ENCODE measurements around the gene SERTAD3.
"Not testable (repeated sequence)": the region's sequence is repeated elsewhere in the genome, so short reads cannot be mapped to it uniquely, and the experiment has no call there.

The SERTAD3 gene

GRCh38 chr19:40424637-40425449 lies 19.3 kb downstream of the SERTAD3 start:
- no peak for DNase-seq

- no peak for DNase-seq
These were observed 20.2 kb downstream of the SERTAD3 start for GRCh38 chr19:40423938-40424337.

DNA sequence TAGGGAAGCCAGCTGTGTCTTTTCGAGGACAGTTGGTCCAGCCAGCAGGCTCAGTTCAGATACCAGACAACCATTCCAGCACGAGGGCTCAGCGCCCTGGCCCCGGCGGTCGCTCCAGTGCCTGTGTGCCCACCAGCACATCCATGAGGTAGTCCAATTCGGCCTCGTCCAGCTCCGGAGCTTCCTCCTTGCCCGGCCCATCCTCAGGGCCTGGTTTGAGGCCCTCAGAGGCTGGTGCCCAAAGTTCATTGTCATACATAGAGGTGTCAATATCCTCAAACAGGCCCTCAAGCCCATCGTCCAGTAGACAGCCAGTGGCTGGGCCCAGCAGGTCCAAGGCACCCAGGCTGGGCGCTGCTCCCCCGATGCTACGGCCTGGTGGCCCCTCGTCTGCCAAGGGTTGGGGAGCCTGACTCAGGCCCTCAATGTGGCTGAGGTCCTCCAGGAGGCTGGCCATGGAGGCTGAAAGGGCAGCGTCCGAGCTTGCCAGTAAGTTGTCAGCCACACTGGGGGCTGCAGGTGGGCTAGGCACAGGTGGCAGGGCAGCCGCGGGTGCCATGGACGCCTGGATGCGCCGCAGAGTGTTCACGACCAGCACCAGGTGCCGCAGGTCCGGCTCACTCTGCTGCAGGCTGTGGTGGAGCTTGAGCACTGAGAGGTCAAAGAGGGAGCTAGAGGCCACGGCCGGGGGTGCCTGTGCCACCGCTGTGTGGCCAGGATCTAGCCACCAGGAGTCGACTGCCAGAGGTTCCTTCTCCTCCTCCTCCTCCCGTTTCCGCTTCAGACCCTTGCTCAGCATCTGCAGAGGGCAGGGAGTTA lies 21.2 kb downstream of the SERTAD3 start:
- no peak for DNase-seq

DNA sequence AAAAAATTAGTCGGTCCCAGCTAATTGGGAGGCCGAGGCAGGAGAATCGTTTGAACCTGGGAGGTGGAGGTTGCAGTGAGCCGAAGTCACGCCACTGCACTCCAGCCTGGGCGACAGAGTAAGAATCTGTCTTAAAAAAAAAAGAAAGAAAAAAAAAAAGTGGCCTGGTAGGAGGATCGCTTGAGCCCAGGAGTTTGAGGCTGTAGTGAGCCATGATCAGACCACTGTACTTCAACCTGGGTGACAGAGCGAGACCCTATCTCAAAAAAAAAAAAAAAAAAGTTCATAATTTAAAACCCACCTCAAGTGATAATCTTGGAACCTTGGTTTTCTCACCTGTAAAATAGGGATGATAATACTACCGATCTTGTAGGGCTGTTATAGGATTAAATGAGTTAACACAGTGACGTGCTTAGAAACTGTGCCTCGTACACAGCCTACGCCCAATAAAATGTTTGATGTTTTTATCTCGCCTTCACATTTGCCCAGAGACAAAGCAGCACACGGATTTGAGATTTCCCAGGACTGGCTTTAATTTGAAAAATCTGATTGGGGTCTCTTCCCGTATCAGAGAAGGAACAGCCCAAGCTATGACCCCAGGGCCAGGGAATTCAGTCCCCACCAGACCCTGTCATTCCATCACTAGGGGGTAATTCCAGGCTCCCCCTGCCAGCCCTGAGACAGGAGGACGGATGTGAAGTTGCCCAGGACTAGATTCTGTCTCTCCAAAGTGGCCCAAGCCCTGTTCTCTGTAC lies 22.0 kb downstream of the SERTAD3 start:
- DNase-seq: no peak

DNA sequence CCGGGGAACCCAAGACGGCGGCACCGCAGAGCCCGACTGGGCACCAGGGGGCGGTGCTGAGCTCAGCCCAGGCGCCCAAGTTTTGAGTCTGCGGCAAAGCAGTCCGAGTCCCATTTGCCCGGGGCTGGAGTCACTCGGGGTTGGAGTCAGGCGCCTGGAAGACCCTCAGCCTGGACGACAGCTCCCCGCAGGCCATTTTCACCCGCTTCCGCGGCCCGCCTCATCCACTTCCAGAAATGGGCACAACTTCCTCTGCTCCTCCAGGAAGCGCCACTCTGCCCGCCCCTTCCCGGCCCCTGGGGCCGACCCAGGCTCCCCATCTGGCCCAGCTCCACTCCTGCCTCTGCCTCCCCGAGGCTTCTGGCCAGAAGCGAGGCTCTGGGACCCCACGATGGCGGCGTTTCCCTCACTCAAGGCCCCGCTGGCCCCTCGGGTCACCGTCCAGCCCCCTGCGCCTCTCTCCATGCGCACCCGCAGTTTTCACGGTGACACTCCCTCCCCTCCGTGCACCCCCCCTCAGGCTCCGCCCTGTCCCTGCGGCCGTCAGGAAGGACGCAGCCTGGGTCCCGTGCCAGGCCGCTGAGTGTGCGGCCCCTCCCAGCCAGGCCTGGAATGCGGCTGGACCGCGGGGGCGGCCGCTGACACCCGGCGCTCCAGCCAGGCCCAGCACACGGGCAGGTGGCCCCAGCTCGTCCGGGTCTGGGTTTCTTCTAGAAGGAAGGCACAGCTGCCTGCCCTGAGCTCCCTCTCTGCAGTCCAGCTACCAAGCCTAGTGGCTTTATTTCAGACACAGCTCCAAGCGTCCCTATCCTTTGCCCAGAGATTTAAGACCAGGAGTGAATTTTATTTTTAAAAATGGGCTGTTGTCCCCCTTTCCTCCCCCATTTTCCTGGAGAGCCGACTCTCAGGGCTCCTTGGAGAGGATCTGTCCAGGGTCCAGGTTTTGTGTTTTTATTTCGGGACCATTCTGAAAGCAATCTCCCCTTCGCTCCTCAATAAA lies 23.1 kb downstream of the SERTAD3 start:
- peak; percentile 83 for DNase-seq

DNA sequence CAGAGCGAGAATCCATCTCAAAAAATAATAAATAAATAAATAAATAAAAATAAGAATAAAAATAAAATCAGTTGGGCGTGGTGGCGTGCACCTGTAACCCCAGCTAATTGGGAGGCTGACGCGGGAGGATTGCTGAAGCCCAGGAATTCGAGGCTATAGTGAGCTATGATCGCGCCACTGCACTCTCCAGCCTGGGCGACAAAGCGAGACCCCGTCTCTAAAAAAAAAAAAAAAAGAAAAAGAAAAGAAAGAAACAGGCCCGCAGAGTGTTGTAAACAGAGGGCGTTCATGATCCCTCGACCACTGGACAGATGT lies 23.7 kb downstream of the SERTAD3 start:
- DNase-seq: no peak

- DNase-seq: no peak
These were observed 24.4 kb downstream of the SERTAD3 start for GRCh38 chr19:40419780-40420179.

DNA sequence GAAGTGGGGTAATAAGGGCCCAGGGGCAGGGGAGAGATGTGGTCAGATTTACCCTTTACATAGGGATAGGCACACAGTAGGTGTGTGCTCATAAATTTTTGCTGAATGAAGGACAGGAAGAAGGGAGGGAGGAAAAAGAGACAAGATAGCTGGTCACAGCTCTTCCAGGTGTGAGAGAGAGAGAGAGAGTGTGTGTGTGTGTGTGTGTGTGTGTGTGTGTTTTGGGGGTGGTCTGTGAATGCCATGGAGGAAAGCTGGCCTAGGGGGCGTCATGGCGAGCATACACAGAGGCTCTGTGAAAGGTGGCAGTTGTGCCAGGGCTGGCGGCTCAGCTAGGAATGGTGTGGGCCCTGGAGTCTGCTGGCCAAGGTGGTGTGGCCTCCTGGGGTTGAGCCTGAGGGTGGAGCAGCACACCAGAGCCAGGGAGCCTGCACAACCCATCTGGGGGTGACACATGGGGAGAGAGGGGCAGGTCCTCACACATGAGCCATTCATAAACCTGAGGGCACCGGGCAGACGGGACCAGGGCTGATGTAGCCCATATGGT lies 25.0 kb downstream of the SERTAD3 start:
- no peak for DNase-seq

GRCh38 chr19:40418040-40418439 lies 26.1 kb downstream of the SERTAD3 start:
- no peak for DNase-seq

DNA sequence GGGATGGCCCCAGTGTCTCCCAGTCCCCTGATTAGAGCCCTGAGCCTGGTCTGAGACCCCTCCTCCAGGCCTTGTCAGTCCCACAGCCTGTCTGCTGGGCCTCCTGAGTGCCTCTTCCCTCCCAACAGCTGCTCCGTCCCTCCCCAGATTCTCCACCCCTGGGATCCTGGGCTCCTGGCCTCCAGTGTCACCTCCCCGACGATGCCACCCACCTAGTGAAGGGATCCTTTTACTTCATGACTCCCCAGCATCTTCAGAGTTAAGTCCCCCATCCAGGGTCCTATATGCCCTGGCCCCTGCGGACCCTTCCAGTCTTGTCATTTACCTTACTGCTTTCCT lies 26.5 kb downstream of the SERTAD3 start:
- no peak for DNase-seq

- DNase-seq: no peak
These were observed 27.1 kb downstream of the SERTAD3 start for GRCh38 chr19:40416918-40417642.

GRCh38 chr19:40415768-40416167 lies 28.4 kb downstream of the SERTAD3 start:
- no peak for DNase-seq

- no peak for DNase-seq
These were observed 29.3 kb downstream of the SERTAD3 start for GRCh38 chr19:40414542-40415535.

DNA sequence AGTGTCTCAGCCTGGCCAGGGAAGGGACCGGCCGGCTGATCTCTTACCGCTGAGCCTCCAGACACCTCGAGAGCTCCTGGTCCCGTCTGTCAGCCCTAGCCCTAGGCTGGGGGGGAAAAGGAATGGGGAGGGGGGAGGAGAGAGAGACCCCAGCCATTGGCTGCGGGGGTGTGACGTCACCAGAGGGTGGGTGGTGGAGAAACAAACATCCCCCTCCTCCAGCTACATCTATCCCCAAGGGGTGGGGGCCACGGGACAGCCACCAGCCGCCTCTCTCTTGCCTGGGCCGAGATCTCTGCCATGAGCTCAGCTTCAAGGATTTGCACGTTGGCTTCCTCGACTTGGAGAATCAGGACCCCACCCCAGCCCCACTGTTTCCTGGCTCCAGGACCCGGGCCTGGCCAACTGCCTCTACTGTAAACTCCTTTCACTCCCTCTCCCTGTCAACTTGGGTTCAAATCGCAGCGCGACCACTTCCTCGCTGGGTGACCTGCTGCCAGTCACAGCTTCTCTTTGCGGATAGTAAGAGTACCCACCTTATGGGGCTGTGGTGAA lies 30.8 kb downstream of the SERTAD3 start, which contains the start of gene PRX:
Gene PRX, minus strand, starts transcription at position 88 of the 555 bp plus-strand sequence. CDS start 5,446 bp downstream, outside the sequence.
- no peak for DNase-seq

DNA sequence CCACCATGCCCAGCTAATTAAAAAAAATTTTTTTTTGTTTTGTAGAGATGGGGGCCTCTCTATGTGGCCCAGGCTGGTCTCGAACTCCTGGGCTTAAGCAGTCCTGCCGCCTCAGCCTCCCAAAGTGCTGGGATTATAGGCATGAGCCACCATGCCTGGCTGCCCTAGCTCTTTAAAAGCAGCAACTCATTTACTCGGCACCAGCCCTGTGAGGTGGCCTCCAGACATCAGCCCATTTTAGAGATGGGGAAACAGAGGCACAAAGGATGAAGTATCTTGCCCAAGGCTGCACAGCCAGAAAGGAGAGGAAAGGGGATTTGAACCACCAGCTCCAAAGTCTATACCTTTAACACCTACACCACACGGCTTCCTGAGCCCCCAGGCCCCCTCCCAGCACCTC lies 31.3 kb downstream of the SERTAD3 start:
- DNase-seq: no peak

DNA sequence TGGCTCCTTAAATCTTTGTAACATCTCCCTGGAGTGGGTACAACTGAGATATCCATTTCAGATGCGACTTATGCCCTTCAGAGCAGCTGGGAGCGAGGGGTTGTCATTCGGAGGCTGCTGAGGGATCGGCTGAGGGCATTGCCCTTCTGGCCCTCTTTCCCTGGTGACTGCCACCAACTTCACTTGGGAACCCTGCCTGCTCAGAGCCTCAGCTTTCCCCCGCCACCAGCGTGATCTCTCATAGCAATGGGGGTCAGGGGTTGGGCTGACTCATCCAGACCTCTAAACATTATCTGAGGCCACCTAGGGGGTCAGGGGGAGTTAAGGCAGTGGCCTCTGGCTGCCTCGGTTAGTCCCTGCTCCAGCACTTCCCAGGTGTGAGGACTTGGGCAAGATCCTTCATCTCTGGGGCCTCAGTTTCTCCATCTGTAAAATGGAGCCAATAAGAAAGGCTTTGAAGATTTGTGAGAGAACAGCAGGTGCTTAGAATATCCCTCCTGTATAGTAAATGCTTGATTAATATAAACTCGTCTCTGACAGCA lies 32.1 kb downstream of the SERTAD3 start:
- no peak for DNase-seq

DNA sequence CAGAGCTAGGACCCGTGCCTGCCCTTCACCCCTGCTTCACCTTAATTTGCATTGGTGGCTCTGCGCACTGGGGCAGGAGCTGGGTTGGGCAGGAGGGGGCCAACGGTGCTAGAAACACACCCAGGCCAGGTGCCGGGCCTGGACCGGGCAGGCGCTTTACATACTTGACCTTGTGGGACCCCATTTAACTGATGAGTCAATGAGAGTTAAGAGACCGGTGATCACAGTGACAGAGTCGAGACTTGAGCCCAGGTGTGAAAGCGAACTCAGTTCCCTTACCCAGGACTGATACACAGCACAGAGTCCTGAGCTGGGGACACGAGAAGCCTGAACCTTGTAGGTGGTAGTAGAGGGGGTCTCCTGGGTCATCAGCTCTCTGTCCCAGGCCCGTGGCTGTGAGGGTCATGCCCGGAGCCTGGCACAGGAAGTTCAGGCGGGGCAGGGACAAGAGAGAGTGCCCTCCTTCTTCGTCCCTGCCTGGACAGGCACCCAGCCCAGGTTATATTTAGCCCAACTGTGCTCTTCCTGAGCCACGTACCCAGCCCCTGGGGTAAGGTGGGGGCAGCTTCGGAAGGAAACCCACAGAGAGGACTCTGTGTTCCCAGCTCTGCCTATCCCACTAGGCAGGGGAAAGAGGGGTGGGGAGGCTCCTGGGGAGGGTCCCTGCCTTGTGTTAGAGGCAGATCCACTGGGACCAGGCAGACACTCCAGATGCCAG lies 32.9 kb downstream of the SERTAD3 start:
- no peak for DNase-seq

DNA sequence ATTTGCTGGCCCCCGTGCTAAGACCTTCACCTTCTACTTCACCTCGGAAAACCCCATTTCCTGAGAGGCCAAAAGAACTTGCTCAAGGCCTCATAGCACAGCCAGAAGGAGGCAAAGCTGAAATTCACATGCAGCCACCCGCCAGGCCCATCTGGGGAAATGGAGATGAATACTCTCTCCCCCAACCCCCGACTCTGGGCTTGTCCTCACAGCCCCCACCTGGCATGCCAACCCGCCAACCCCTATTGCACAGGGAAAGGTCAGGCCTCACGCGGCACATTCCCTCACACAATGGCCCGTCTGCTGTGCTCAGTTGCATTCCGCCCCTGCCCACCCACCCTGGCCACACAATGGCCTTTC lies 34.1 kb downstream of the SERTAD3 start:
- no peak for DNase-seq

DNA sequence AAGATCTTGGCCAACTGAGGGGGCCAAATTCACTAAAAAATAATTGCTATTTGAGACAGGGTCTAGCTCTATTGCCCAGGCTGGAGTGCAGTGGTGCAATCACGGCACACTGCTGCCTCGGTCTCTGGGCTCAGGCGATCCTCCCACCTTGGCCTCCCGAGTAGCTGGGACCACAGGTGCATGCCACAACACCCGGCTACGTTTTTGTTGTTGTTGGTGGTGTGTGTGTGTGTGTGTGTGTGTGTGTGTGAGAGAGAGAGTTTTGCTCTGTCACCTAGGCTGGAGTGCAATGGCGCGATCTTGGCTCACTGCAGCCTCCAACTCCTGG lies 35.6 kb downstream of the SERTAD3 start:
- not testable (repeated sequence) for DNase-seq
